ENCODE measurements around the gene FAM47A.

The FAM47A gene

DNA sequence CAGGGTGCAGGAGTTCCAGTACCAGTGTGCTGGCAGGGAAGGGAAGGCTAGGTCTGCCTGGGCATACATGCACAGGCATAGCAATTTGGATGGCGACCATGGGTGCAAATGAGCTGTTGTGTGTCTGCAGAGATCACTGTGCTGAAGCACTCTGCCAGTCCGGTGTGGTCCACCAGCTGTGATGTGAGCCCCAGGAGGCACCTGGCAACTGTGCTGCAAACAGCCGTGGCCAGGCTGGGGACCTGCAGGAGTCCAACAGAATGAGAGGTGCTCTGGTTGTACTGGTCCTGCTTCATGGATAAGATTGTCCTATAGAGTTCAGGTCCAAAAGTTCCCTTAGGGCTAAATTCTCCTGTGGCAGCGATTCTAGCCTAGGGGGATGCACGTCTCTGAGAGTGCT, 6.1 kb downstream of the FAM47A start:
- DNase-seq (ENCODE audit: low read depth), result no peak
- H3K4me3 ChIP-seq (replicated peaks; ENCODE audit: low read depth, low read length), result no peak overlapping the region
- TF ChIP-seq, protein P1, sequence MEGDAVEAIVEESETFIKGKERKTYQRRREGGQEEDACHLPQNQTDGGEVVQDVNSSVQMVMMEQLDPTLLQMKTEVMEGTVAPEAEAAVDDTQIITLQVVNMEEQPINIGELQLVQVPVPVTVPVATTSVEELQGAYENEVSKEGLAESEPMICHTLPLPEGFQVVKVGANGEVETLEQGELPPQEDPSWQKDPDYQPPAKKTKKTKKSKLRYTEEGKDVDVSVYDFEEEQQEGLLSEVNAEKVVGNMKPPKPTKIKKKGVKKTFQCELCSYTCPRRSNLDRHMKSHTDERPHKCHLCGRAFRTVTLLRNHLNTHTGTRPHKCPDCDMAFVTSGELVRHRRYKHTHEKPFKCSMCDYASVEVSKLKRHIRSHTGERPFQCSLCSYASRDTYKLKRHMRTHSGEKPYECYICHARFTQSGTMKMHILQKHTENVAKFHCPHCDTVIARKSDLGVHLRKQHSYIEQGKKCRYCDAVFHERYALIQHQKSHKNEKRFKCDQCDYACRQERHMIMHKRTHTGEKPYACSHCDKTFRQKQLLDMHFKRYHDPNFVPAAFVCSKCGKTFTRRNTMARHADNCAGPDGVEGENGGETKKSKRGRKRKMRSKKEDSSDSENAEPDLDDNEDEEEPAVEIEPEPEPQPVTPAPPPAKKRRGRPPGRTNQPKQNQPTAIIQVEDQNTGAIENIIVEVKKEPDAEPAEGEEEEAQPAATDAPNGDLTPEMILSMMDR (IDR thresholded peaks at IDR 0.05; ENCODE audit: low read length, missing control alignments), result no peak

DNA sequence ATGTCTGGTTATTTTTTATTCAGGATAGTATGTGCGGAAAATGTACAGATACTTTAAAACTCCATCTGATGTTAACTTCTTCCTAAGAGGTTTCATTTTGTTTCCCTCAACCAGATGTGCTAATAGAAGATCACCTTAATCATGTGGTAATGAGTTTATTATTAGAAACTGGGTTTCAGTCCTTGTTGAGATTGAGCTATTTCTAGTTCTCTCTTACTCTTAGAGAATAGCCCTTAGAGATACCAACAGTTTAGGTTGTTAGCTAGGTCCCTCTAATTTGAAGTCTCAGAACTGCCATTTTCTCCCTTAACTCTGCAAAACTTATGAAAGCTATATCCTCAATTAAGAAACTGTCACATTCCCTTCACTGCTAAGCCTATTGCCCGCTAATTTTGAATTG, 13.0 kb downstream of the FAM47A start:
- H3K4me3 ChIP-seq (replicated peaks; ENCODE audit: low read depth, low read length), result no peak overlapping the region
- TF ChIP-seq, protein P1 (IDR thresholded peaks at IDR 0.05; ENCODE audit: low read length, missing control alignments), result no peak
- no peak for DNase-seq (ENCODE audit: low read depth)

DNA sequence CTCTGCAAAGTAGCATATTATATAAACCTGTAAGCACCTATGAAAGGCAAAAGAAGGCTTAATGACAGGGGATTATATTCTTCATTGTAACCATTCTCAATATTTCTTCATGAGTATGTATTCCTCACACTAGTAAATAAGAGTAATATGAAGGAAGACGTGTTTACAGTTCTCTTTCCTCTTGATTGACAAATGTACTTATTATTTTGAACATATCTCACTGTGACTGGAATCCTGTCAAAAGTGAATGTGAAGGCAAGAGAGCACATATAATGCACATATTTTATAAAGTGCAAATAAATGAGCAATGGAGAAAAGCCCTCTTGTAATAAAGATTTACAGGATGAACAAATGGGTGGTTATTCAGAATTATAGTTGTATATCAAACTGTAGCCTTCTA, 19.7 kb downstream of the FAM47A start:
- TF ChIP-seq, protein P1 (IDR thresholded peaks at IDR 0.05; ENCODE audit: low read length, missing control alignments), result no peak
- H3K4me3 ChIP-seq (replicated peaks; ENCODE audit: low read depth, low read length), result no peak overlapping the region
- no peak for DNase-seq (ENCODE audit: low read depth)
